Astrocyte (in vitro differentiated cells and primary cell): ENCODE measurements around the gene CTDSPL. TPM values are rescaled to one million over a fixed set of nuclear protein-coding genes. Genes with fewer than 3 reads are reported as not detected.

Experiments used
- DNase-seq: peaks from one replicate; pipeline ENCODE4 v3.0.0-alpha.2; 2010; ENCODE audit warnings: low read depth
- FAIRE-seq: peaks from 2 replicates; lab custom pipeline; 2011; peaks lifted over from hg19 to GRCh38; lab: Jason Lieb, UNC
- H2AFZ ChIP-seq: 2 replicates; pipeline ENCODE4 v1.6.0; 2012; ENCODE audit warnings: low read depth, low read length, inconsistent platforms
- H3K27ac ChIP-seq: 2 replicates; pipeline ENCODE4 v1.5.1; 2011; ENCODE audit warnings: low read depth, low read length, inconsistent platforms
- H3K27me3 ChIP-seq: 2 replicates; pipeline ENCODE4 v1.6.0; 2011; ENCODE audit warnings: low read length, inconsistent platforms; ENCODE audit not compliant: insufficient read depth
- H3K36me3 ChIP-seq: 2 replicates; pipeline ENCODE4 v1.5.1; 2011; ENCODE audit warnings: low read length, inconsistent platforms; ENCODE audit not compliant: insufficient read depth
- H3K4me1 ChIP-seq: 2 replicates; pipeline ENCODE4 v1.5.1; 2011; ENCODE audit warnings: low read length, inconsistent platforms; ENCODE audit not compliant: insufficient read depth
- H3K4me2 ChIP-seq: 2 replicates; pipeline ENCODE4 v1.6.0; 2012; ENCODE audit warnings: low read length, inconsistent platforms
- H3K4me3 ChIP-seq: 2 replicates; pipeline ENCODE4 v1.5.1; 2011; ENCODE audit warnings: low read depth, mild to moderate bottlenecking, low read length, inconsistent platforms; ENCODE audit not compliant: insufficient read depth
- H3K79me2 ChIP-seq: 2 replicates; pipeline ENCODE4 v1.6.0; 2012; ENCODE audit warnings: mild to moderate bottlenecking, low read length, inconsistent platforms; ENCODE audit not compliant: insufficient read depth
- H3K9ac ChIP-seq: 2 replicates; pipeline ENCODE4 v1.6.0; 2012; ENCODE audit warnings: mild to moderate bottlenecking, low read length, inconsistent platforms
- H3K9me3 ChIP-seq: 2 replicates; pipeline ENCODE4 v1.5.1; 2012; ENCODE audit warnings: low read depth, mild to moderate bottlenecking, low read length, inconsistent platforms; ENCODE audit not compliant: insufficient read depth
- H4K20me1 ChIP-seq: 2 replicates; pipeline ENCODE4 v1.6.0; 2012; ENCODE audit warnings: low read length, inconsistent platforms; ENCODE audit not compliant: insufficient read depth
- H3K27ac Mint-ChIP-seq: one replicate; pipeline ENCODE4 v1.8.0; 2021; ENCODE audit warnings: mild to moderate bottlenecking, mixed read lengths; ENCODE audit not compliant: unreplicated experiment
- H3K27me3 Mint-ChIP-seq: one replicate; pipeline ENCODE4 v1.8.0; 2021; ENCODE audit warnings: low read depth, mixed read lengths; ENCODE audit not compliant: unreplicated experiment
- H3K36me3 Mint-ChIP-seq: one replicate; pipeline ENCODE4 v1.8.0; 2021; ENCODE audit warnings: low read depth, mixed read lengths; ENCODE audit not compliant: unreplicated experiment
- H3K4me1 Mint-ChIP-seq: one replicate; pipeline ENCODE4 v1.8.0; 2021; ENCODE audit warnings: low read depth, mixed read lengths; ENCODE audit not compliant: unreplicated experiment
- H3K4me3 Mint-ChIP-seq: one replicate; pipeline ENCODE4 v1.8.0; 2021; ENCODE audit warnings: mild to moderate bottlenecking, moderate library complexity, mixed read lengths; ENCODE audit not compliant: unreplicated experiment
- H3K9me3 Mint-ChIP-seq: one replicate; pipeline ENCODE4 v1.8.0; 2021; ENCODE audit warnings: mild to moderate bottlenecking, mixed read lengths; ENCODE audit not compliant: unreplicated experiment
- EZH2 ChIP-seq: IDR thresholded peaks from 2 replicates; pipeline ENCODE4 v1.6.1; 2012; ENCODE audit warnings: mild to moderate bottlenecking, low read length, inconsistent platforms; ENCODE audit not compliant: insufficient read depth
- total RNA-seq: library from RNA; stranded (reverse); gene quantifications from 2 replicates; pipeline ENCODE4 v1.2.1, GENCODE V29; 2021
- TF ChIP-seq, protein P1 (sequence below): IDR thresholded peaks from 2 replicates; pipeline ENCODE4 v1.5.1; 2011; ENCODE audit warnings: low read depth, mild to moderate bottlenecking, inconsistent platforms, low read length, moderate library complexity; ENCODE audit not compliant: insufficient read depth

Gene CTDSPL
- total RNA-seq, 1 donor from 2014 or later: 37.9 TPM

GRCh38 chr3:38008971-38009580 is 147.4 kb downstream of the CTDSPL start:
- Histone ChIP-seq H3K4me3 (no peak overlapping the region), H3K27me3 (no peaks in the 10 kb centered on the region), H3K4me1 (peaks cover 6% of the 10 kb centered on the region), H3K36me3 (no peaks in the 10 kb centered on the region), H3K79me2 (no peaks in the 10 kb centered on the region), H4K20me1 (peaks cover 6% of the 10 kb centered on the region), H3K9me3 (no peaks in the 10 kb centered on the region), H3K27ac (no peak overlapping the region), H3K9ac (no peak overlapping the region), H2AFZ (no peak overlapping the region), H3K4me2 (no peak overlapping the region)
- no peak for TF ChIP-seq EZH2
- TF ChIP-seq, protein P1, sequence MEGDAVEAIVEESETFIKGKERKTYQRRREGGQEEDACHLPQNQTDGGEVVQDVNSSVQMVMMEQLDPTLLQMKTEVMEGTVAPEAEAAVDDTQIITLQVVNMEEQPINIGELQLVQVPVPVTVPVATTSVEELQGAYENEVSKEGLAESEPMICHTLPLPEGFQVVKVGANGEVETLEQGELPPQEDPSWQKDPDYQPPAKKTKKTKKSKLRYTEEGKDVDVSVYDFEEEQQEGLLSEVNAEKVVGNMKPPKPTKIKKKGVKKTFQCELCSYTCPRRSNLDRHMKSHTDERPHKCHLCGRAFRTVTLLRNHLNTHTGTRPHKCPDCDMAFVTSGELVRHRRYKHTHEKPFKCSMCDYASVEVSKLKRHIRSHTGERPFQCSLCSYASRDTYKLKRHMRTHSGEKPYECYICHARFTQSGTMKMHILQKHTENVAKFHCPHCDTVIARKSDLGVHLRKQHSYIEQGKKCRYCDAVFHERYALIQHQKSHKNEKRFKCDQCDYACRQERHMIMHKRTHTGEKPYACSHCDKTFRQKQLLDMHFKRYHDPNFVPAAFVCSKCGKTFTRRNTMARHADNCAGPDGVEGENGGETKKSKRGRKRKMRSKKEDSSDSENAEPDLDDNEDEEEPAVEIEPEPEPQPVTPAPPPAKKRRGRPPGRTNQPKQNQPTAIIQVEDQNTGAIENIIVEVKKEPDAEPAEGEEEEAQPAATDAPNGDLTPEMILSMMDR: no peak
- Mint-ChIP-seq H3K4me3 (no peak overlapping the region), H3K36me3 (peaks cover 11% of the 10 kb centered on the region), H3K9me3 (no peaks in the 10 kb centered on the region), H3K4me1 (peaks cover 5% of the 10 kb centered on the region), H3K27me3 (no peaks in the 10 kb centered on the region), H3K27ac (no peak overlapping the region)
- DNase-seq (no peak), FAIRE-seq (no peak)

DNA sequence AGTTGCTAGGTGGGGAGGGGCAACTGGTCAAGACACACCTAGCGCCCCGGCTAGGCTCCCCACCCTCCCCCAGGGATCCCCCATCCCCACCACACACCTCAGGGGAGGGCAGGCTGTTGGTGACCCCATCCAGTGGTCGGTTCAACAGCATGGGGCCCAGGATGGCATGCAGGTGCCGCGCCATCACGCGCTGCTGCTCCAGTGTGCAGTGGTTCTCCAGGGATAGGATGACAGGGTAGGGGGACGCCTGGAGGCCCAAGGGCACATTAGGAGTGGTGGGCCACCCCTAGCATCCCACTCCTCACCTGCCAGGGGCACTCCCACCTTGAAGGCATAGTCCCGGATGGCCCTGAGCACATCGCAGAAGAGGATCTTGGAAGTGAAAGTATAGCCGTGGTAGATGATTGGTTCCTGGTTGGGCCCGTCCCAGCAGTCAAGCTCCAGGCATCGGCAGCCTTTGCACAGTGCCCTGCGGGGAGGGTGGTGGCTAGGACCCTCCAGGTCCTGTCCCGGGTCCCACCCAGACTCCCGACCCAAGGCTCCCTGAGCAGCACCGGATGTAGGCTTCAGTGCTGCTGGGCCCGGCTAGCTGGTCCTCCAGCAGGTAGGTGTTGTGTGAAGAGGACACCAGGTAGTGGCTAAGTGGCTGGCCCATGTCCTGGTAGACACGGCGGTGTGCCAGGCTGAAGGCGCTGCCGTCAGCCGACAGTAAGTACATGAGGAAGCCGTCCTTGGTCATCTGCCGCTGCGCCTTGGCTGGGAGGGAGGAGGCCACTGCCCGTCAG is 148.3 kb downstream of the CTDSPL start:
- H3K27ac Mint-ChIP-seq: no peak overlapping the region
- no peak overlapping the region for H3K4me3 ChIP-seq
- FAIRE-seq (no peak), DNase-seq (no peak)
- TF ChIP-seq, protein P1: no peak
- no peak for TF ChIP-seq EZH2
- H4K20me1 ChIP-seq: peaks cover under 1% of the 10 kb centered on the region
- no peak overlapping the region for H3K27ac ChIP-seq
- H3K36me3 Mint-ChIP-seq: peaks cover 13% of the 10 kb centered on the region
- H3K9me3 Mint-ChIP-seq: peaks cover 2% of the 10 kb centered on the region
- no peaks in the 10 kb centered on the region for H3K9me3 ChIP-seq
- H3K4me2 ChIP-seq: no peak overlapping the region
- no peaks in the 10 kb centered on the region for H3K79me2 ChIP-seq
- no peaks in the 10 kb centered on the region for H3K4me1 ChIP-seq
- H3K4me3 Mint-ChIP-seq: no peak overlapping the region
- H3K4me1 Mint-ChIP-seq: no peaks in the 10 kb centered on the region
- no peak overlapping the region for H2AFZ ChIP-seq
- no peaks in the 10 kb centered on the region for H3K36me3 ChIP-seq
- no peaks in the 10 kb centered on the region for H3K27me3 Mint-ChIP-seq
- H3K27me3 ChIP-seq: no peaks in the 10 kb centered on the region
- H3K9ac ChIP-seq: no peak overlapping the region

GRCh38 chr3:38011111-38011510 is 149.4 kb downstream of the CTDSPL start:
- Histone ChIP-seq H3K9me3 (no peaks in the 10 kb centered on the region), H3K4me1 (no peaks in the 10 kb centered on the region), H4K20me1 (no peaks in the 10 kb centered on the region), H3K36me3 (peaks cover 4% of the 10 kb centered on the region), H3K27me3 (no peaks in the 10 kb centered on the region), H2AFZ (no peak overlapping the region), H3K9ac (no peak overlapping the region), H3K79me2 (no peaks in the 10 kb centered on the region), H3K4me2 (no peak overlapping the region), H3K4me3 (no peak overlapping the region), H3K27ac (no peak overlapping the region)
- Mint-ChIP-seq H3K27ac (no peak overlapping the region), H3K4me3 (no peak overlapping the region), H3K9me3 (peaks cover 3% of the 10 kb centered on the region), H3K27me3 (no peaks in the 10 kb centered on the region), H3K36me3 (peaks cover 23% of the 10 kb centered on the region), H3K4me1 (no peaks in the 10 kb centered on the region)
- DNase-seq: no peak
- TF ChIP-seq, protein P1: no peak
- no peak for TF ChIP-seq EZH2
- no peak for FAIRE-seq
